Measurements from ENCODE around the gene VWA3B. TPM values are rescaled to one million over a fixed set of nuclear protein-coding genes. Genes with fewer than 3 reads are reported as not detected.
"Not testable (repeated sequence)": the region's sequence is repeated elsewhere in the genome, so short reads cannot be mapped to it uniquely, and the experiment has no call there.

Gene VWA3B, protein sequence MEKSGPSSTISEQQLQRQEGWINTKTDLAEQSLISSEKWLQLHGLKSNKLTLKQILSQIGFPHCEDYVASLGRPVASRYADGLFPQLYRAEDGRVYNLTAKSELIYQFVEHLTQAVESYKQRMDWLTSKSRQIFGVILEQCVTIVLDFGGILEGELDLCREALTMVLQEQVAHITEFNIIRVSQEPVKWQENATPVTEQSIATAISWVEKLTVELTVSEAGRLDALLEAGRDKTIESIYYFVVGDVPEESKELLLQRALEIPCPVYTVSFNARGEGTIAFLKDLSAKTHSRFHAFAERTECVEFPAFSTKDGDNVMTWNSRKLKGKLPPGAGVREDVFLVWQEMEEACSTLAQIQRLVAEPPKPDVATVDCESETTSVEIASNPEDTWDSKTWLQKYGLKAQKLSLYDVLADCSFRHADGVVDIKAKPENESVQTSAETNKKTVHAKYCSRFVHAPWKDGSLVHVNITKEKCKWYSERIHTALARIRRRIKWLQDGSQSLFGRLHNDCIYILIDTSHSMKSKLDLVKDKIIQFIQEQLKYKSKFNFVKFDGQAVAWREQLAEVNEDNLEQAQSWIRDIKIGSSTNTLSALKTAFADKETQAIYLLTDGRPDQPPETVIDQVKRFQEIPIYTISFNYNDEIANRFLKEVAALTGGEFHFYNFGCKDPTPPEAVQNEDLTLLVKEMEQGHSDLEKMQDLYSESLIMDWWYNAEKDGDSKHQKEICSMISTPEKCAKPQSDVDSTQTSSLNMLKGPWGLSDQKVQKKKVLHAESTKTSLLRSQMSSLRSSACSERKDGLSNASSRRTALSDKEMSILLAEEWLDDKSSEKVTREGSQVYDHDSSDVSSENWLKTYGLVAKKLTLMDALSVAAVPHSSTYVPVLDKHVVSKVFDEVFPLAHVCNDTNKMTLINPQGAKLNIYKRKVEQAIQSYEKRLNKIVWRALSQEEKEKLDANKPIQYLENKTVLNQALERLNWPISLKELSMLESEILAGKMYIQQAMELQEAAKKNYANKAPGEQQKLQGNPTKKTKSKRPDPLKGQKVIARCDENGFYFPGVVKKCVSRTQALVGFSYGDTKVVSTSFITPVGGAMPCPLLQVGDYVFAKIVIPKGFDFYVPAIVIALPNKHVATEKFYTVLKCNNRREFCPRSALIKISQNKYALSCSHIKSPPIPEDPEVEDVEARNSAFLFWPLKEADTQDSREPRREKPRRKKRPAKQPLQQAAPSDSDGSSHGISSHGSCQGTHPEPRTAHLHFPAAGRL (N-terminal part only)
- not detected in 2 replicates for total RNA-seq (2014; rRNA removed; shearing (Covaris generic))

DNA sequence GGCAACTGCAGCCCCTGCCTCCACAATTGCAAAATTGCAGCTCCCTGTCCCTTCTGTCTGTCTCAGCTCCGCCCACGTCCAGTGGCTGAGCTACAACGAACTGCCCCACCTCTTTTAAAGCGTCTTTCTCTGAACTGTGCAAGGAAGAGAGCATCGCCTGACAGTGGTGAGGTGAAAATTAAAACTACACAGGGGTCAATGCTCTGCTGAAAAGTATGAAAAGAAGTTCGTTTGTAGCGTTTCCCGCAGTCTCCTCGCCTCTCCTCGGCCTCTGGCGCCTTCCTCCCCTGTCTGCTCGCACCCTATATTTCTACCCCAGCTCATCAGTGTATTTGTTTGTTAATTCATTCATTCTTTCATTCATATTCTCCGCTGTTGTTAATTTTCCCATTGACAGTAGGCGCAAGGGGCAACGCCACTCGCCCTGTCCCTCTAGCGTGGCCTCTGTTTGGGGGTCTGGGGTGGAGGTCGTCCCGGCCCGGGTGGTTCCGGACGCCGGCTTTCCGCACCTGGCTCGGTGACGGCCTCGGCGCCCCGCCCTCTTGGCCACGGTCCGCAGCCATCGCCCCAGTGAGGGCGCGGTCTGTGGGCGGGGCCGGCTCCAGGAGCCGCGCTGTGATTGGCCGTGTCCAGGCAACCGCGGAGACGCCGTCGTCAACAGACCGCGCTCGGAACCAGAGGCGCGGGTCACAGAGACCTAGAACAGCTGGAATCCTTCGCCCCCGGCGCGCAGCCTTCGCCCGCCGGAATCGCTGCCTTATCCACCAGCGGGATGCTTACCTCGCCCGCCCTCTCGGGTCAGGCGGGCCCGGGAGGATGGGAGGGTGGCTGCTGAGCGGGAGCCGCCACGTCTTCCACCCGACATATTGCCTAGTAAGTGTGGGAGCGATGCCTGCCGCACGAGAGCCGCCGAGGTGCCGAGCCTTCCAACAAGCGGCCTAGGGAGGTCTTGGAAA is at the start of gene VWA3B:
VWA3B (plus strand) TSS at position 677 of the 956 bp plus-strand sequence. CDS start 5,926 bp downstream, outside the sequence.
- H3K4me3 ChIP-seq, result no peak within 1 kb of the TSS
- H3K9me3 ChIP-seq (replicated peaks), result no peaks in the 10 kb centered on the region
- H3K27ac ChIP-seq, result no peak within 1 kb of the TSS
- H3K4me1 ChIP-seq, result 0 out of 2 replicates have a peak, but pooled peaks cover 4% of the 10 kb centered on the region
- no peaks in the 10 kb centered on the region for H3K36me3 ChIP-seq
- DNase-seq, result no peak
- no peaks in the 10 kb centered on the region for H3K27me3 ChIP-seq

DNA sequence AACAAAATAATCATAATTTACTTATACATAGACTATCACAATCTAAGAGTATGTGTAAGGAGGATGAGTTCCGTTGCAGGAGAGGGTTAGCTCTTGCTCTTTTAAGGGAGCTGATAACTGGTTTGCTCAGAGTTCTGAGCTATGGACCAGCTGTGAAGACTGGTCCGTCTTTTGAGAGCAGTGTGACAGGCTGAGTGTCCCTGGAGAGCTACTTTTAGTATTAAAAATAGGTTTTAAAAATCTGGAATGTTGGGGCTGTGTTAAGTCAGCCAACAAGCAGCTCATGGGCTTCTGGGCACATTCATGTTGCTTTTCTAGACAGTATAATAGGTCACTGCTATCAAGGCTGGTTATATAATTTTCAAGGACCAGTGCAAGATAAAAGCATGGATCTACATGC is 49.8 kb upstream of the VWA3B start:
- Histone ChIP-seq H3K27ac (no peak overlapping the region), H3K4me3 (no peak overlapping the region), H3K27me3 (no peaks in the 10 kb centered on the region), H3K36me3 (no peaks in the 10 kb centered on the region), H3K4me1 (no peaks in the 10 kb centered on the region), H3K9me3 (replicated peaks) (no peaks in the 10 kb centered on the region)
- DNase-seq, result peak in 1 of 2 experiments; percentile 8

DNA sequence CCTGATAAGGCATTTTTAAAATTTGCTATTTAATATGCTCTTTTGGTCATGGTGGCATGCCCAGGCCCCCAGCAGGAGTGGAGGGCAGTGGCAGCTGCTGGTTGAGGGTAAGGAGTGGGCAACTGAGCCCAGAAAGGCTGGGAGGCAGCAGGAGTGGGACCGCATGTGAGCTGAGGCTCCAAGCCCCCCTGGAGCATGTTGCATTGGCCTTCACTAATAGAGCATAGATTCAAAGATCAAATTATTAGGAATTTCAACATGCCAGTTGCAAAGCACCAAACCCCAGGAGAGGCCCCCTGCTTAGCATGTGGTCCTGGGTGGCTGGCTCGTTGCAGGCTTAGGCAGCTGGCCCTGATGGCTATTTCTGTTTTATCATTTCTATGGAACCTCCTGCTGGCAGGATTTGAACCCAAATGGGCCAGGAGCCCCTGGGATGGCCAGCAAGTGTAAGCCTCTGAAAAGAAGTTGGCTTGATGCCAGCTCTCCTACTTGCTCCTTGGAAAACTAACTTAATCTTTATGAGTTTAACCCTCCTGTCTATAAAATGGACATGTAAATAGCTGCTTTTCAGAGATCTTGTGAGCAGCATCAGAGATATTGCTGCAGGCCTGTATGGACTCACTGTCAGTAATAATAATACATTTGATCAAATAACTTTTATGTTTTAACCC is 49.2 kb upstream of the VWA3B start:
- no peak overlapping the region for H3K4me3 ChIP-seq

GRCh38 chr2:98039085-98039756 is 47.7 kb upstream of the VWA3B start:
- Histone ChIP-seq H3K9me3 (replicated peaks) (no peaks in the 10 kb centered on the region), H3K27ac (no peak overlapping the region), H3K36me3 (no peaks in the 10 kb centered on the region), H3K27me3 (no peaks in the 10 kb centered on the region), H3K4me3 (no peak overlapping the region), H3K4me1 (no peaks in the 10 kb centered on the region)
- no peak for DNase-seq

More for the DNA sequence above, 49.2 kb upstream of the VWA3B start:
- no peaks in the 10 kb centered on the region for H3K9me3 ChIP-seq (replicated peaks)
- no peaks in the 10 kb centered on the region for H3K36me3 ChIP-seq
- H3K27me3 ChIP-seq, result no peaks in the 10 kb centered on the region
- no peak for DNase-seq
- no peak overlapping the region for H3K27ac ChIP-seq
- no peaks in the 10 kb centered on the region for H3K4me1 ChIP-seq

- Histone ChIP-seq H3K36me3 (no peaks in the 10 kb centered on the region), H3K9me3 (replicated peaks) (no peaks in the 10 kb centered on the region), H3K4me1 (no peaks in the 10 kb centered on the region), H3K27ac (no peak overlapping the region), H3K4me3 (no peak overlapping the region), H3K27me3 (no peaks in the 10 kb centered on the region)
- DNase-seq, result no peak
Measured at GRCh38 chr2:98040331-98040939, 46.5 kb upstream of the VWA3B start.

GRCh38 chr2:98043101-98043500 is 43.9 kb upstream of the VWA3B start:
- no peaks in the 10 kb centered on the region for H3K4me1 ChIP-seq
- no peak overlapping the region for H3K27ac ChIP-seq
- H3K27me3 ChIP-seq, result no peaks in the 10 kb centered on the region
- H3K9me3 ChIP-seq (replicated peaks), result no peaks in the 10 kb centered on the region
- no peak overlapping the region for H3K4me3 ChIP-seq
- no peak for DNase-seq
- no peaks in the 10 kb centered on the region for H3K36me3 ChIP-seq

- not testable (repeated sequence) for H3K4me3 ChIP-seq; H3K36me3 ChIP-seq; H3K9me3 ChIP-seq (replicated peaks); DNase-seq; H3K27ac ChIP-seq; H3K27me3 ChIP-seq; H3K4me1 ChIP-seq
Measured at GRCh38 chr2:98044730-98045129, 42.2 kb upstream of the VWA3B start.

GRCh38 chr2:98050070-98050469 is 36.9 kb upstream of the VWA3B start:
- Histone ChIP-seq H3K4me1 (no peaks in the 10 kb centered on the region), H3K9me3 (replicated peaks) (no peaks in the 10 kb centered on the region), H3K36me3 (no peaks in the 10 kb centered on the region), H3K27ac (no peak overlapping the region), H3K27me3 (no peaks in the 10 kb centered on the region), H3K4me3 (no peak overlapping the region)
- no peak for DNase-seq

DNA sequence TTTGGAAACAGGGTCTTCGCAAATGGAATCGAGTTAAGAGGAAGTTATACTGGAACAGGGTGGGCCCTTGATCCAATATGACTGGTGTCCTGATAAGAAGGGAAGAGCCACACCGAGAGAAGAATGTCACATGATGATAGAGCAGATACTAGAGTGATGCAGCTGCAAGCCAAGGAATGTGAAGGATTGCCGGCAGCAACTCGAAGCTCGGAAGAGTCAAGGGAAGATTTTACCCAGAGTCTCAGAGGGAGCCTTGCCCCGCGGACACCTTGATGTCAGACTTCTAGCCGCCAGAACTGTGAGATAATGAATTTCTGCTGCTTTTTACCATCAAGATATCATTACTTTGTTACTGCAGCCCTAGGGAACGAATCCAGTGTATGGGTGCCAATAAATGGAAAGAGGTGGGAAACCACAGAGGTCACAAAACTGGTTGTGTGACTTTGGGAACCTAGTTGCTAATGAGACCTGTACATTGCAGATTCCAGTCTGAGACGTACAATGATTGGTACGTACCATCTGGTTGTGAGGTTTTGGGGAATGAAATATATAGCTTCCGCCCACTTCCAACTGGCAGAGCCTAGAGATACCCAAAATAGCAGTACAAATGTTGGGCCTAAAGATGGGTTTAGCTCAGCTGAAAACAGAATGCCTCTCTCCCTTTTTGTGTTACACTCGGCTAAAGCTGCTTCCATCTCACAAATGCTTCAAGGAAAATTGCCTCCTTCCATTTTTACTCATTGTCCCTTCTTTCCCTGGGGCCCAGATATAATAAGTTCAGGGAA is 28.6 kb upstream of the VWA3B start:
- Histone ChIP-seq H3K9me3 (replicated peaks) (no peaks in the 10 kb centered on the region; the same call in 1 of the 2 replicates), H3K4me1 (no peaks in the 10 kb centered on the region), H3K27ac (no peak overlapping the region), H3K27me3 (no peaks in the 10 kb centered on the region), H3K4me3 (no peak overlapping the region), H3K36me3 (no peaks in the 10 kb centered on the region)
- no peak for DNase-seq

- H3K9me3 ChIP-seq (replicated peaks), result no peaks in the 10 kb centered on the region; the same call in 1 of the 2 replicates
- no peaks in the 10 kb centered on the region for H3K36me3 ChIP-seq
- no peak for DNase-seq
- no peak overlapping the region for H3K27ac ChIP-seq
- no peaks in the 10 kb centered on the region for H3K4me1 ChIP-seq
- no peak overlapping the region for H3K4me3 ChIP-seq
- no peaks in the 10 kb centered on the region for H3K27me3 ChIP-seq
Measured at GRCh38 chr2:98060277-98060676, 26.7 kb upstream of the VWA3B start.

- H3K4me1 ChIP-seq, result no peaks in the 10 kb centered on the region
- no peaks in the 10 kb centered on the region; the same call in 1 of the 2 replicates for H3K9me3 ChIP-seq (replicated peaks)
- H3K36me3 ChIP-seq, result no peaks in the 10 kb centered on the region
- H3K27ac ChIP-seq, result no peak overlapping the region
- H3K27me3 ChIP-seq, result no peaks in the 10 kb centered on the region
- H3K4me3 ChIP-seq, result no peak overlapping the region
- DNase-seq, result no peak
Measured at GRCh38 chr2:98063291-98063854, 23.6 kb upstream of the VWA3B start.

GRCh38 chr2:98065808-98066207 is 21.2 kb upstream of the VWA3B start:
- Histone ChIP-seq H3K4me1 (no peaks in the 10 kb centered on the region), H3K27me3 (no peaks in the 10 kb centered on the region), H3K27ac (no peak overlapping the region), H3K36me3 (no peaks in the 10 kb centered on the region), H3K4me3 (no peak overlapping the region), H3K9me3 (replicated peaks) (no peaks in the 10 kb centered on the region; the same call in 1 of the 2 replicates)
- DNase-seq, result no peak

Measured in SJCRH30 (cell line).